ENCODE data around the gene HSPA4. TPM values are rescaled to one million over a fixed set of nuclear protein-coding genes. Genes with fewer than 3 reads are reported as not detected.

Gene HSPA4
- total and polyA plus RNA-seq, 9 donors, result 18.8 to 86.3 (median 61.1) TPM

DNA sequence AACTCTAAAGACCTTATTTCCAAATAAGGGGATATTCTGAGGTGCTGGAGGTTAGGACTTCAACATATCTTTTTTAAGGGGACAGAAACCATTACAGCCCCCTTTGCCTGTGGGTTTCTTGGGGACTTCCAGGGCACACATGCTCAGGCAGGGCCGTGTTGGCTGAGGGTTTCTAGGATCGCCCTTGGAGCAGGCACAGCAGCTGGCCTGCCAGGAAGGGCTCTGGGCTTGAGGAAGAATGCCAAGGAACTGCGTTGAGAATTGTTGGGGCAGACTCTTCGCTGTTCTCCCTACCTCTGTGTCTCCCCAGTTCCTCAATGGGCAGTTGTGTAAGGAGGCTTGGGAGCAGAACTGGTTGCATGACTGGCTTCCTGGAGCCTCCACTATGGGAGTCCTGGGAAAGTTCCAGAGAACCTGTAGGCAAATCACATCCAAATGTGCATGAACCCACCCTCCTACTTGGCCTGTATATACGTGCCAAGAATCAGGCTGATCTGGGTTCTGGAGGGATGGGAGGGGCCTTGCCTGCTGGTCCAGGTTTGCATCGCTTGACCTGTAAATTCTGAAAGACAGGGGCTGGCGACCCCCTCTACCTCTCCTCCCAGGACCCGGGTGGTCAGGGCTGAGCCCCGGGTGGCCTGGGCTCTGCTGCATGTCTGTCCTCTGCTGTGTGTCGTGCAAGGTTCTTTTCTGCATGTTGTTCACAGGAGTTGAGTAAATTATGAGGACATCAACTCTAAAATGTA lies 65.5 kb downstream of the HSPA4 start:
- 74 to 78% (median 77%) methylated on average over 10 of the region's 10 CpGs for whole genome bisulfite sequencing, 3 donors
- intact Hi-C loops (cut with DNase I), result no loop called here

DNA sequence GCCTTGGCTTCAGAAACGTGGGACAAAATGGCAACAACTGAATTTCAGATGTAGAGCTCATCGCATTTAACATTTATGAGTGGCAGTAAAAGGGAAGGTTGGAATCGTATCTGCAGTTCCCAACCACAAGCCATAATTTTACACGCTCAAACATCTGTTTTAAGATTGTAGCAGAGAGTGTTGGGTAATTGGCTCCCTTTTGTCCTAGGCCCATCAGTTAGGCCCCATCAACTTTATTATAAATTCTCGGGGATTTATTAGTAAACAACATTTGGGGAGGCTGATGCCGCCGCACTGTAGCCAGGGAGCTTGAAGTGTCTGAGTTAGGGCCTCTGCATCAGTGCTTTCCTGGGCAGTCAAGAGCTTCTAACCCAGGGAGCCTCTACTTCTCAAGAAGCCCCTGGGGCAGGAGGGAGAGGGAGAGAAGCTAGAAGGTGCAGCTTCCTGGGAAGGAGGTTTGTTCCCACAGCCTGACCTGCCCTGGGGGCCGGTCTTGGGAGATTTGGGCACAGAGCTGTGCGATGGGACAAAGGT lies 66.2 kb downstream of the HSPA4 start:
- no peaks in the 10 kb centered on the region for H3K27me3 ChIP-seq
- H3K4me3 ChIP-seq, result no peak overlapping the region
- no peak for DNase-seq
- H3K36me3 ChIP-seq, result no peaks in the 10 kb centered on the region
- H3K4me1 ChIP-seq (ENCODE audit: insufficient read depth), result no peaks in the 10 kb centered on the region
- no peak overlapping the region for H3K27ac ChIP-seq
- 66 to 74% (median 72%) methylated on average over 9 of the region's 9 CpGs for WGBS, 3 donors
- intact Hi-C loops (cut with DNase I), result no loop called here
- no peaks in the 10 kb centered on the region for H3K9me3 ChIP-seq
- TF ChIP-seq EP300 (IDR thresholded peaks at IDR 0.05) (no peak), POLR2A (IDR thresholded peaks at IDR 0.05) (no peak)
- TF ChIP-seq, protein P1, sequence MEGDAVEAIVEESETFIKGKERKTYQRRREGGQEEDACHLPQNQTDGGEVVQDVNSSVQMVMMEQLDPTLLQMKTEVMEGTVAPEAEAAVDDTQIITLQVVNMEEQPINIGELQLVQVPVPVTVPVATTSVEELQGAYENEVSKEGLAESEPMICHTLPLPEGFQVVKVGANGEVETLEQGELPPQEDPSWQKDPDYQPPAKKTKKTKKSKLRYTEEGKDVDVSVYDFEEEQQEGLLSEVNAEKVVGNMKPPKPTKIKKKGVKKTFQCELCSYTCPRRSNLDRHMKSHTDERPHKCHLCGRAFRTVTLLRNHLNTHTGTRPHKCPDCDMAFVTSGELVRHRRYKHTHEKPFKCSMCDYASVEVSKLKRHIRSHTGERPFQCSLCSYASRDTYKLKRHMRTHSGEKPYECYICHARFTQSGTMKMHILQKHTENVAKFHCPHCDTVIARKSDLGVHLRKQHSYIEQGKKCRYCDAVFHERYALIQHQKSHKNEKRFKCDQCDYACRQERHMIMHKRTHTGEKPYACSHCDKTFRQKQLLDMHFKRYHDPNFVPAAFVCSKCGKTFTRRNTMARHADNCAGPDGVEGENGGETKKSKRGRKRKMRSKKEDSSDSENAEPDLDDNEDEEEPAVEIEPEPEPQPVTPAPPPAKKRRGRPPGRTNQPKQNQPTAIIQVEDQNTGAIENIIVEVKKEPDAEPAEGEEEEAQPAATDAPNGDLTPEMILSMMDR (IDR thresholded peaks at IDR 0.05), result no peak

More for the DNA sequence above, 65.5 kb downstream of the HSPA4 start:
- no peak for DNase-seq
- Histone ChIP-seq H3K27me3 (no peaks in the 10 kb centered on the region), H3K36me3 (no peaks in the 10 kb centered on the region), H3K9me3 (no peaks in the 10 kb centered on the region), H3K27ac (no peak overlapping the region), H3K4me1 (ENCODE audit: insufficient read depth) (no peaks in the 10 kb centered on the region), H3K4me3 (no peak overlapping the region)
- TF ChIP-seq EP300 (IDR thresholded peaks at IDR 0.05) (no peak), POLR2A (IDR thresholded peaks at IDR 0.05) (no peak)
- TF ChIP-seq, protein P1 (IDR thresholded peaks at IDR 0.05), result no peak

DNA sequence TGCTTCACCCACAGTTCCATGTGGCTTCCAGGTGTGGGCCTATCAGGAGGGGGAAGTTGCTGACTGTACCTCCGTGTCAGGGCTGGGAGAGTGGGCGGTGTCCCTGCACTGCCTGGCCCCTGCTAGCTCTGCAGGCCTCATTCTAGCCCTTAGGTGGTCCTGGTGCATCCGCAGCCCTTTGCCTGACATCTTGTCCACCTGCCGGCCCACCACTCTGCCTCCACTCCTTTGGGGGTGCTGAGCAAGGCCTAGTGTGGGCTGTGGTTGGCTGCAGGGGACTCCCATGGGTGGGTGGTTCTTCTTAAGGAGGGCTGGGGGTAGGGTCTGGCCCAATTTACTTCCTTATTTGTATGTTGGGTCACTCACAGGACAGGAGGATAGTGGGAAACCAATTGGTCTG lies 66.9 kb downstream of the HSPA4 start:
- H3K4me3 ChIP-seq, result no peak overlapping the region
- DNase-seq, result no peak
- H3K9me3 ChIP-seq, result no peaks in the 10 kb centered on the region
- TF ChIP-seq EP300 (IDR thresholded peaks at IDR 0.05), result no peak
- TF ChIP-seq, protein P1 (IDR thresholded peaks at IDR 0.05), result no peak
- no peak for TF ChIP-seq POLR2A (IDR thresholded peaks at IDR 0.05)
- WGBS, 3 donors, result 80 to 89% (median 84%) methylated on average over 4 of the region's 4 CpGs
- H3K4me1 ChIP-seq (ENCODE audit: insufficient read depth), result no peaks in the 10 kb centered on the region
- no peaks in the 10 kb centered on the region for H3K27me3 ChIP-seq
- intact Hi-C loops (cut with DNase I), result no loop called here
- H3K36me3 ChIP-seq, result no peaks in the 10 kb centered on the region
- H3K27ac ChIP-seq, result no peak overlapping the region

DNA sequence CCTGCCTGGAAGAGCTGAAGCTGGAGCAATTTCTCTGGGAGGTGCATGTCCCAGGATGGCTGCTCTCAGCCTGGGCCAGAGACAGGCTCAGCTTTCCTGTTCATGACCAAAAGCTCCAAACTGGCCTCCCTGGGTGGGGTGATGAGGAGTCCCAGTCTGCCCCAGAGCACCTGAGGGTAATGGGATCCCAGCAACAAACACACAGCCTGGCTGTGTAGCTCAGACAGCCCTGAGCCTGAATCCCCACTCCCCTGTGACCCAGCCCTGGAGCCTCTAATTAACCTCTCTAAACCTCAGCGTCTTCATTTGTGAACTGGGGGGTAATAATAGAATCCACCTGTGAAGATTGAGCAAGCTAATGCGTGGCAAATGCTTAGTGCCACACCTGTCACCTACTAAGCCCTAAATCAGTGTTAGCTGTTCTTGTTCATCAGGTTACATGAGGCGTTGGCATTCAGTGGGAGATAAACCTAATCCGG lies 67.5 kb downstream of the HSPA4 start:
- H3K27ac ChIP-seq, result no peak overlapping the region
- no peaks in the 10 kb centered on the region for H3K36me3 ChIP-seq
- no peak for DNase-seq
- H3K27me3 ChIP-seq, result no peaks in the 10 kb centered on the region
- no peak overlapping the region for H3K4me3 ChIP-seq
- H3K9me3 ChIP-seq, result no peaks in the 10 kb centered on the region
- TF ChIP-seq EP300 (IDR thresholded peaks at IDR 0.05) (no peak), POLR2A (IDR thresholded peaks at IDR 0.05) (no peak)
- TF ChIP-seq, protein P1 (IDR thresholded peaks at IDR 0.05), result no peak
- 81 to 94% (median 82%) methylated on average over 4 of the region's 4 CpGs for WGBS, 3 donors
- intact Hi-C loops (cut with DNase I), result no loop called here
- no peaks in the 10 kb centered on the region for H3K4me1 ChIP-seq (ENCODE audit: insufficient read depth)

Data from ovary (tissue), 9 donors.